K562 (cell line): ENCODE measurements around the gene HSPA1B. TPM values are rescaled to one million over a fixed set of nuclear protein-coding genes. Genes with fewer than 3 reads are reported as not detected.

Source experiments
- ADNP ChIP-seq: fragments of 200-800 bp; sonication (Bioruptor generic); IDR thresholded peaks from 2 replicates; pipeline ENCODE4 v1.6.1; 2016; ENCODE audit warnings: missing genetic modification characterization, missing compliant biosample characterization
- BCLAF1 ChIP-seq, 2 experiments: fragments of 450-650 bp in 1 of 2; IDR thresholded peaks; 2 replicates each; pipeline ENCODE4 v1.6.1; 2011 to 2017; ENCODE audit warnings: low read depth in 2 of 2, antibody characterized with exemption in 1 of 2, borderline replicate concordance in 1 of 2, low read length in 1 of 2, mild to moderate bottlenecking in 1 of 2, mixed read lengths in 1 of 2; ENCODE audit not compliant: control insufficient read depth in 1 of 2
- CBFA2T2 ChIP-seq: fragments of 450-650 bp; conservative IDR thresholded peaks from 2 replicates; pipeline ENCODE4 v1.6.1; 2017; ENCODE audit warnings: mild to moderate bottlenecking
- CBX5 ChIP-seq: IDR thresholded peaks from 2 replicates; pipeline ENCODE4 v1.6.1; 2014; ENCODE audit warnings: low read depth, borderline replicate concordance
- DLX4 ChIP-seq: fragments of 250-450 bp; sonication (Bioruptor Pico); IDR thresholded peaks from 2 replicates; pipeline ENCODE4 v1.6.1; 2021; ENCODE audit warnings: mild to moderate bottlenecking
- HDAC8 ChIP-seq: fragments of 450-650 bp; IDR thresholded peaks from 2 replicates; pipeline ENCODE4 v1.6.1; 2016; ENCODE audit warnings: mild to moderate bottlenecking, missing genetic modification characterization, moderate library complexity, missing compliant biosample characterization
- IFI16 ChIP-seq: fragments of 250-450 bp; sonication (Bioruptor Pico); IDR thresholded peaks from 2 replicates; pipeline ENCODE4 v2.1.2; 2022; ENCODE audit warnings: mild to moderate bottlenecking, inconsistent platforms
- MAFK ChIP-seq: IDR thresholded peaks from 2 replicates; pipeline ENCODE4 v1.6.1; 2011; ENCODE audit warnings: low read length, improper control_type of control experiment
- POLR2H ChIP-seq: IDR thresholded peaks from 2 replicates; pipeline ENCODE4 v1.6.1; 2016; ENCODE audit warnings: missing genetic modification characterization, low read depth, mild to moderate bottlenecking, control low read depth, missing compliant biosample characterization, moderate library complexity
- RBM39 ChIP-seq: fragments of 200-400 bp; formaldehyde crosslinking; optimal IDR thresholded peaks from 2 replicates; pipeline ENCODE3; 2018; ENCODE audit warnings: low read depth, low read length
- RCOR1 ChIP-seq, 2 experiments: IDR thresholded peaks; 2 replicates each; pipeline ENCODE4 v1.6.1; 2012; ENCODE audit warnings: low read depth in 2 of 2, low read length in 2 of 2, borderline replicate concordance in 1 of 2, improper control_type of control experiment in 1 of 2
- SAFB ChIP-seq: fragments of 200-400 bp; formaldehyde crosslinking; IDR thresholded peaks from 2 replicates; pipeline ENCODE4 v1.6.1; 2017; ENCODE audit warnings: low read depth, low read length, borderline replicate concordance
- SFPQ ChIP-seq: fragments of 200-400 bp; formaldehyde crosslinking; IDR thresholded peaks from 2 replicates; pipeline ENCODE4 v1.6.1; 2017; ENCODE audit warnings: mild to moderate bottlenecking, low read depth, low read length, moderate library complexity
- SNAPC5 ChIP-seq: fragments of 250-450 bp; sonication (Bioruptor Pico); IDR thresholded peaks from 2 replicates; pipeline ENCODE4 v1.8.0; 2021; ENCODE audit warnings: moderate library complexity, mild to moderate bottlenecking, inconsistent platforms
- SNIP1 ChIP-seq: fragments of 450-650 bp; IDR thresholded peaks from 2 replicates; pipeline ENCODE4 v1.7.1; 2017; ENCODE audit warnings: low read depth, mild to moderate bottlenecking
- SP2 ChIP-seq: IDR thresholded peaks from 2 replicates; pipeline ENCODE4 v1.6.1; 2011; ENCODE audit warnings: mild to moderate bottlenecking, low read depth, low read length, moderate library complexity; ENCODE audit not compliant: poor library complexity, severe bottlenecking; ENCODE audit errors: extremely low read depth
- VEZF1 ChIP-seq: fragments of 200-800 bp; sonication (Bioruptor generic); IDR thresholded peaks from 2 replicates; pipeline ENCODE4 v1.6.1; 2017; ENCODE audit warnings: missing genetic modification characterization, missing compliant biosample characterization
- ZNF165 ChIP-seq: fragments of 250-450 bp; sonication (Bioruptor Pico); IDR thresholded peaks from 2 replicates; pipeline ENCODE4 v1.4.0; 2020; ENCODE audit warnings: borderline replicate concordance
- ZNF408 ChIP-seq: fragments of 250-450 bp; sonication (Bioruptor Pico); IDR thresholded peaks from 2 replicates; pipeline ENCODE4 v1.4.0; 2020; ENCODE audit warnings: low read depth, mild to moderate bottlenecking, moderate library complexity
- ZNF830 ChIP-seq: fragments of 250-450 bp; sonication (Bioruptor Pico); IDR thresholded peaks from 2 replicates; pipeline ENCODE4 v1.5.0; 2021; ENCODE audit warnings: mild to moderate bottlenecking
- polyA plus RNA-seq, 8 experiments: library from polyadenylated mRNA; depleted of rRNA in 4 of 8; stranded (reverse) in 5 of 8; unstranded in 3 of 8; fragments of >200 nt; fragmentation: Nextera tagmentation in 2 of 8; fragmentation: Illumina TruSeq in 1 of 8; extraction: Ambion mirVana in 2 of 8; extraction: Trizol in 1 of 8; gene quantifications; 2 replicates each; pipeline versions ENCODE4 v1.2.1 to v1.2.3, GENCODE V29; 2011 to 2014; ENCODE audit warnings: inconsistent platforms in 1 of 8, missing spikeins in 1 of 8
- total RNA-seq, 7 experiments: library from RNA; depleted of rRNA in 6 of 7; stranded (reverse); fragments of >200 nt in 6 of 7; fragmentation: Illumina TruSeq in 2 of 7; extraction: Trizol in 2 of 7; gene quantifications; 2 replicates each; pipeline versions ENCODE4 v1.2.1 to v1.2.3, GENCODE V29; 2011 to 2021; ENCODE audit warnings: low replicate concordance in 1 of 7

HSPA1B gene
- total and polyA plus RNA-seq, 9 of the 15 experiments (the other 6 are each of a cell fraction or from before 2014, with no cell fraction given), result 0.27 to 227 (median 51.2) TPM

GRCh38 chr6:31815025-31815838 is 12.3 kb upstream of the HSPA1B start, which contains the start of the genes HSPA1A and HSPA1L (continued):
- TF ChIP-seq CBX5 (no peak), SP2 (peak; percentile 43), ZNF165 (CRISPR knock-in tag) (0 out of 2 replicates have a peak, but pooled peaks have one; percentile 77), ZNF830 (peak; percentile 86; the same call in 1 of the 2 replicates), ZNF408 (CRISPR knock-in tag) (no peak), SFPQ (no peak), BCLAF1 (IDR thresholded peaks at IDR 0.05; ENCODE audit: borderline replicate concordance in 1 of 2, control insufficient read depth in 1 of 2, low read depth in 2 of 2, low read length in 1 of 2) (peak in 1 of 2 experiments; percentile 56; a peak in 1 of 4 replicates), SNAPC5 (CRISPR knock-in tag) (no peak), SAFB (no peak), HDAC8 (tag) (peak; percentile 22; the same call in 1 of the 2 replicates), SNIP1 (no peak), CBFA2T2 (no peak), IFI16 (CRISPR knock-in tag) (no peak), RBM39 (peak; percentile 94), RCOR1 (IDR thresholded peaks at IDR 0.05; ENCODE audit: borderline replicate concordance in 1 of 2, low read depth in 2 of 2, low read length in 2 of 2) (no peak; a peak in 1 of 4 replicates), POLR2H (tag) (no peak), ADNP (tag) (no peak), DLX4 (no peak), MAFK (0 out of 2 replicates have a peak, but pooled peaks have one; percentile 6), VEZF1 (CRISPR knock-in tag) (no peak)
